ENCODE measurements around the gene HOMER1. TPM values are rescaled to one million over a fixed set of nuclear protein-coding genes. Genes with fewer than 3 reads are reported as not detected.

HOMER1 gene
- total RNA-seq, 1 donor from 2014 or later: 16.5 TPM

Other genes with a start within 250 kb of the HOMER1 start
- gene TENT2, start 98.3 kb upstream of the HOMER1 start, total RNA-seq: 118 TPM
- gene CMYA5, start 175.7 kb upstream of the HOMER1 start, total RNA-seq: 33.4 TPM

Data from ureter (tissue), 1 donor.